CD8-positive, alpha-beta memory T cell (primary cell): ENCODE measurements around the gene PRELID3B. TPM values are rescaled to one million over a fixed set of nuclear protein-coding genes. Genes with fewer than 3 reads are reported as not detected.
A peak's percentile ranks its signal among the peaks of the same experiment; 100 is the strongest.

Experiments
- CTCF ChIA-PET: fragments of 350-600 bp; sonication (Branson Sonifier 250); formaldehyde crosslinking; loops from one replicate; lab custom pipeline; 2021; ENCODE audit warnings: antibody characterized with exemption; lab: Charles Lee
- POLR2A ChIA-PET: fragments of 350-600 bp; sonication (Branson Sonifier 250); formaldehyde crosslinking; loops from one replicate; lab custom pipeline; 2021; ENCODE audit warnings: antibody characterized with exemption; lab: Charles Lee
- DNase-seq, 5 donors: peaks; one replicate each; pipeline versions ENCODE4 v3.0.0 to v3.0.0-alpha.2; 2020 to 2022; ENCODE audit warnings: mixed read lengths in 1 of 5
- H3K27ac ChIP-seq: one replicate; pipeline ENCODE4 v1.7.0; 2013; ENCODE audit warnings: low read depth, mild to moderate bottlenecking, low read length, moderate library complexity
- H3K27me3 ChIP-seq: 2 replicates; pipeline ENCODE4 v1.7.0; 2013; ENCODE audit warnings: low read length, mild to moderate bottlenecking; ENCODE audit not compliant: insufficient read depth, poor library complexity, severe bottlenecking
- H3K36me3 ChIP-seq: 2 replicates; pipeline ENCODE4 v1.7.0; 2013; ENCODE audit warnings: mild to moderate bottlenecking, low read length, moderate library complexity; ENCODE audit not compliant: insufficient read depth
- H3K4me1 ChIP-seq: 2 replicates; pipeline ENCODE4 v1.7.0; 2013; ENCODE audit warnings: mild to moderate bottlenecking, low read length, moderate library complexity; ENCODE audit not compliant: insufficient read depth
- H3K4me3 ChIP-seq: 2 replicates; pipeline ENCODE4 v1.7.0; 2013; ENCODE audit warnings: mild to moderate bottlenecking, low read length
- H3K9me3 ChIP-seq: 2 replicates; pipeline ENCODE4 v1.7.0; 2013; ENCODE audit warnings: mild to moderate bottlenecking, low read length
- H3K27ac Mint-ChIP-seq, 8 donors: one replicate each; pipeline ENCODE4 v1.8.0; 2020 to 2021; ENCODE audit warnings: mixed read lengths in 8 of 8, mild to moderate bottlenecking in 6 of 8, inconsistent platforms in 3 of 8, moderate library complexity in 3 of 8
- H3K27me3 Mint-ChIP-seq, 2 donors: one replicate each; pipeline ENCODE4 v1.8.0; 2020 to 2021; ENCODE audit warnings: mixed read lengths in 2 of 2, mild to moderate bottlenecking in 1 of 2, moderate library complexity in 1 of 2
- H3K36me3 Mint-ChIP-seq, 3 donors: one replicate each; pipeline ENCODE4 v1.8.0; 2020 to 2021; ENCODE audit warnings: mixed read lengths in 3 of 3, inconsistent platforms in 1 of 3, mild to moderate bottlenecking in 1 of 3
- H3K4me1 Mint-ChIP-seq, 3 donors: one replicate each; pipeline ENCODE4 v1.8.0; 2020 to 2021; ENCODE audit warnings: mixed read lengths in 3 of 3, inconsistent platforms in 1 of 3, mild to moderate bottlenecking in 1 of 3
- H3K4me3 Mint-ChIP-seq, 7 donors: one replicate each; pipeline ENCODE4 v1.8.0; 2020 to 2021; ENCODE audit warnings: mixed read lengths in 7 of 7, mild to moderate bottlenecking in 6 of 7, moderate library complexity in 4 of 7, inconsistent platforms in 2 of 7
- H3K9me3 Mint-ChIP-seq, 5 donors: one replicate each; pipeline ENCODE4 v1.8.0; 2020 to 2022; ENCODE audit warnings: mixed read lengths in 5 of 5, mild to moderate bottlenecking in 3 of 5, moderate library complexity in 2 of 5, inconsistent platforms in 1 of 5
- polyA plus RNA-seq: library from polyadenylated mRNA; unstranded; fragments of 300-500 nt; fragmentation: Illumina TruSeq; gene quantifications from one replicate; pipeline ENCODE4 v1.2.3, GENCODE V29; 2021
- total RNA-seq, 2 experiments: library from RNA; stranded (reverse); gene quantifications; one replicate each; pipeline ENCODE4 v1.2.3, GENCODE V29; 2021

PRELID3B gene
- total RNA-seq (100 to 1,000 TPM; 127 to 141 TPM), polyA plus RNA-seq (33.8 TPM)

- Mint-ChIP-seq H3K36me3 (peaks cover 0 to 33% (median 3%) of the 10 kb centered on the region in 3 donors), H3K4me1 (peaks cover 43 to 61% (median 54%) of the 10 kb centered on the region in 3 donors), H3K27me3 (no peaks in the 10 kb centered on the region), H3K9me3 (no peaks in the 10 kb centered on the region), H3K27ac (peak within 1 kb of the TSS; percentile 89 to 98 (median 97)), H3K4me3 (peak within 1 kb of the TSS; percentile 83 to 95 (median 92))
- Histone ChIP-seq H3K36me3 (peaks cover 11% of the 10 kb centered on the region), H3K27me3 (no peaks in the 10 kb centered on the region), H3K4me3 (peak within 1 kb of the TSS; percentile 76), H3K27ac (peak within 1 kb of the TSS; percentile 89), H3K4me1 (peaks cover 42% of the 10 kb centered on the region), H3K9me3 (no peaks in the 10 kb centered on the region)
- CTCF ChIA-PET = interaction anchor here (1.3 to 4.1 kb wide), 2 partner anchors 10 to 158 kb away, joined by 4 to 24 read pairs; partner anchors contain the start of gene ATP5F1E
- peak in 3 of 5 donors; percentile 23 to 35 (median 26) for DNase-seq
- POLR2A ChIA-PET = interaction anchor here (1.0 to 3.9 kb wide), 3 partner anchors 10 to 153 kb away, joined by 4 to 35 read pairs (median 8); partner anchors contain the start of gene ATP5F1E
These were observed at the start of gene PRELID3B for GRCh38 chr20:59042151-59042795. PRELID3B (minus strand) TSS chr20:59042786; CDS start chr20:59042730, 56 bp downstream.

- POLR2A ChIA-PET = interaction anchor here (0.6 to 1.6 kb wide), 6 partner anchors 35 to 215 kb away, joined by 3 to 5 read pairs (median 4); no protein-coding TSS in a partner anchor
- Mint-ChIP-seq H3K9me3 (no peaks in the 10 kb centered on the region), H3K36me3 (no peaks in the 10 kb centered on the region), H3K27ac (peak overlapping the region in 4 of 8 donors; percentile 15 to 54 (median 50)), H3K4me1 (peaks cover 4 to 6% (median 6%) of the 10 kb centered on the region in 3 donors), H3K27me3 (peaks cover 3 to 8% of the 10 kb centered on the region in 2 donors), H3K4me3 (no peak overlapping the region)
- peaks cover 7% of the 10 kb centered on the region for H3K4me1 ChIP-seq
- no peaks in the 10 kb centered on the region for H3K27me3 ChIP-seq
- peak; percentile 71 to 88 (median 81) for DNase-seq
- no peak overlapping the region for H3K4me3 ChIP-seq
- H3K9me3 ChIP-seq = no peaks in the 10 kb centered on the region
- no peaks in the 10 kb centered on the region for H3K36me3 ChIP-seq
- H3K27ac ChIP-seq = no peak overlapping the region
- CTCF ChIA-PET = interaction anchor here (0.7 to 7.0 kb wide), 38 partner anchors 10 to 316 kb away, joined by 3 to 95 read pairs (median 4); partner anchors contain the start of gene GNAS
These were observed 45.3 kb upstream of the PRELID3B start for GRCh38 chr20:59087829-59088433.

- Mint-ChIP-seq H3K9me3 (no peaks in the 10 kb centered on the region), H3K4me3 (no peak overlapping the region), H3K27ac (no peak overlapping the region), H3K36me3 (no peaks in the 10 kb centered on the region), H3K27me3 (peaks cover 3 to 8% of the 10 kb centered on the region in 2 donors), H3K4me1 (peaks cover 4 to 6% (median 6%) of the 10 kb centered on the region in 3 donors)
- Histone ChIP-seq H3K27ac (no peak overlapping the region), H3K4me1 (peaks cover 7% of the 10 kb centered on the region), H3K9me3 (no peaks in the 10 kb centered on the region), H3K27me3 (no peaks in the 10 kb centered on the region), H3K4me3 (no peak overlapping the region), H3K36me3 (no peaks in the 10 kb centered on the region)
- ChIA-PET CTCF (interaction anchor here (0.8 to 7.0 kb wide), 19 partner anchors 9 to 217 kb away, joined by 3 to 95 read pairs (median 5); no protein-coding TSS in a partner anchor), POLR2A (interaction anchor here (1.4 kb wide), 1 partner anchor 121 kb away, joined by 4 read pairs; no protein-coding TSS in a partner anchor)
- no peak for DNase-seq
These were observed 44.3 kb upstream of the PRELID3B start for GRCh38 chr20:59086923-59087322.

- no peaks in the 10 kb centered on the region for H3K36me3 ChIP-seq
- no peaks in the 10 kb centered on the region for H3K9me3 ChIP-seq
- H3K4me1 ChIP-seq = peaks cover 7% of the 10 kb centered on the region
- H3K4me3 Mint-ChIP-seq = no peak overlapping the region
- H3K9me3 Mint-ChIP-seq = no peaks in the 10 kb centered on the region
- CTCF ChIA-PET = interaction anchor here (0.6 to 7.0 kb wide), 3 partner anchors 123 to 320 kb away, joined by 3 to 95 read pairs (median 4); no protein-coding TSS in a partner anchor
- no peak overlapping the region for H3K4me3 ChIP-seq
- DNase-seq = no peak
- no peaks in the 10 kb centered on the region for H3K36me3 Mint-ChIP-seq
- H3K27ac ChIP-seq = no peak overlapping the region
- peaks cover 4 to 6% (median 6%) of the 10 kb centered on the region in 3 donors for H3K4me1 Mint-ChIP-seq
- POLR2A ChIA-PET = no interaction called here
- H3K27ac Mint-ChIP-seq = no peak overlapping the region
- peaks cover 10 to 25% of the 10 kb centered on the region in 2 donors for H3K27me3 Mint-ChIP-seq
- H3K27me3 ChIP-seq = no peaks in the 10 kb centered on the region
These were observed 41.7 kb upstream of the PRELID3B start for GRCh38 chr20:59084041-59084850.

GRCh38 chr20:59082981-59083380 is 40.4 kb upstream of the PRELID3B start:
- CTCF ChIA-PET = interaction anchor here (0.9 to 7.0 kb wide), 3 partner anchors 124 to 143 kb away, joined by 3 to 95 read pairs (median 3); no protein-coding TSS in a partner anchor
- POLR2A ChIA-PET = no interaction called here
- Mint-ChIP-seq H3K9me3 (no peaks in the 10 kb centered on the region), H3K36me3 (no peaks in the 10 kb centered on the region), H3K4me1 (peaks cover 2 to 3% (median 3%) of the 10 kb centered on the region in 3 donors), H3K27me3 (peaks cover 19 to 32% of the 10 kb centered on the region in 2 donors), H3K27ac (no peak overlapping the region), H3K4me3 (no peak overlapping the region)
- no peak for DNase-seq
- Histone ChIP-seq H3K36me3 (no peaks in the 10 kb centered on the region), H3K27me3 (no peaks in the 10 kb centered on the region), H3K4me1 (peaks cover 2% of the 10 kb centered on the region), H3K4me3 (no peak overlapping the region), H3K9me3 (no peaks in the 10 kb centered on the region), H3K27ac (no peak overlapping the region)

- no peaks in the 10 kb centered on the region for H3K9me3 Mint-ChIP-seq
- no peak overlapping the region for H3K27ac Mint-ChIP-seq
- no peaks in the 10 kb centered on the region for H3K4me1 Mint-ChIP-seq
- ChIA-PET CTCF (interaction anchor here (0.6 to 1.1 kb wide), 3 partner anchors 17 to 144 kb away, joined by 3 read pairs; no protein-coding TSS in a partner anchor), POLR2A (no interaction called here)
- DNase-seq = no peak
- H3K4me3 Mint-ChIP-seq = no peak overlapping the region
- H3K4me3 ChIP-seq = no peak overlapping the region
- no peaks in the 10 kb centered on the region for H3K36me3 Mint-ChIP-seq
- H3K27ac ChIP-seq = no peak overlapping the region
- peaks cover 5% of the 10 kb centered on the region for H3K27me3 ChIP-seq
- peaks cover 23 to 37% of the 10 kb centered on the region in 2 donors for H3K27me3 Mint-ChIP-seq
- no peaks in the 10 kb centered on the region for H3K9me3 ChIP-seq
- H3K4me1 ChIP-seq = no peaks in the 10 kb centered on the region
- no peaks in the 10 kb centered on the region for H3K36me3 ChIP-seq
These were observed 39.6 kb upstream of the PRELID3B start for GRCh38 chr20:59082077-59082740.

- H3K4me1 Mint-ChIP-seq = peaks cover 0 to 3% (median 0%) of the 10 kb centered on the region in 3 donors
- Histone ChIP-seq H3K36me3 (no peaks in the 10 kb centered on the region), H3K27me3 (peaks cover 6% of the 10 kb centered on the region), H3K27ac (no peak overlapping the region), H3K4me3 (no peak overlapping the region), H3K9me3 (no peaks in the 10 kb centered on the region), H3K4me1 (no peaks in the 10 kb centered on the region)
- H3K9me3 Mint-ChIP-seq = no peaks in the 10 kb centered on the region
- ChIA-PET POLR2A (no interaction called here), CTCF (interaction anchor here (0.8 to 1.3 kb wide), 2 partner anchors 126 to 141 kb away, joined by 4 to 5 read pairs; no protein-coding TSS in a partner anchor)
- peaks cover 28 to 46% of the 10 kb centered on the region in 2 donors for H3K27me3 Mint-ChIP-seq
- H3K36me3 Mint-ChIP-seq = no peaks in the 10 kb centered on the region
- H3K4me3 Mint-ChIP-seq = no peak overlapping the region
- no peak for DNase-seq
- no peak overlapping the region for H3K27ac Mint-ChIP-seq
These were observed 38.5 kb upstream of the PRELID3B start for GRCh38 chr20:59081036-59081435.
